OCI-LY7 (cell line): ENCODE results near the gene ZNF525.
"Not testable (repeated sequence)": the region's sequence is repeated elsewhere in the genome, so short reads cannot be mapped to it uniquely, and the experiment has no call there.

Source experiments
- EZH2phosphoT487 ChIP-seq: fragments of 200-600 bp; sonication (generic); IDR thresholded peaks from 2 replicates; pipeline ENCODE4 v1.6.1; 2018; ENCODE audit warnings: low read depth, borderline replicate concordance, mild to moderate bottlenecking, mixed run types, antibody characterized with exemption, low read length, moderate library complexity, mixed read lengths
- TF ChIP-seq, protein P1 (sequence below): fragments of 200-600 bp; sonication (generic); conservative IDR thresholded peaks from 2 replicates; pipeline ENCODE4 v1.5.1; 2014; ENCODE audit warnings: mild to moderate bottlenecking, antibody characterized with exemption, low read length, moderate library complexity, mixed read lengths

GRCh38 chr19:53360056-53360455, 5.4 kb upstream of the ZNF525 start:
- TF ChIP-seq, protein P1, sequence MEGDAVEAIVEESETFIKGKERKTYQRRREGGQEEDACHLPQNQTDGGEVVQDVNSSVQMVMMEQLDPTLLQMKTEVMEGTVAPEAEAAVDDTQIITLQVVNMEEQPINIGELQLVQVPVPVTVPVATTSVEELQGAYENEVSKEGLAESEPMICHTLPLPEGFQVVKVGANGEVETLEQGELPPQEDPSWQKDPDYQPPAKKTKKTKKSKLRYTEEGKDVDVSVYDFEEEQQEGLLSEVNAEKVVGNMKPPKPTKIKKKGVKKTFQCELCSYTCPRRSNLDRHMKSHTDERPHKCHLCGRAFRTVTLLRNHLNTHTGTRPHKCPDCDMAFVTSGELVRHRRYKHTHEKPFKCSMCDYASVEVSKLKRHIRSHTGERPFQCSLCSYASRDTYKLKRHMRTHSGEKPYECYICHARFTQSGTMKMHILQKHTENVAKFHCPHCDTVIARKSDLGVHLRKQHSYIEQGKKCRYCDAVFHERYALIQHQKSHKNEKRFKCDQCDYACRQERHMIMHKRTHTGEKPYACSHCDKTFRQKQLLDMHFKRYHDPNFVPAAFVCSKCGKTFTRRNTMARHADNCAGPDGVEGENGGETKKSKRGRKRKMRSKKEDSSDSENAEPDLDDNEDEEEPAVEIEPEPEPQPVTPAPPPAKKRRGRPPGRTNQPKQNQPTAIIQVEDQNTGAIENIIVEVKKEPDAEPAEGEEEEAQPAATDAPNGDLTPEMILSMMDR = not testable (repeated sequence)
- TF ChIP-seq EZH2phosphoT487 = not testable (repeated sequence)
